H1 (cell line): Measurements from ENCODE around the gene COL1A1. TPM values are rescaled to one million over a fixed set of nuclear protein-coding genes. Genes with fewer than 3 reads are reported as not detected.

Experiments
- ATF2 ChIP-seq: IDR thresholded peaks from 2 replicates; pipeline ENCODE4 v1.6.1; 2012; ENCODE audit warnings: low read length, inconsistent platforms
- BCL11A ChIP-seq, 2 experiments: IDR thresholded peaks; one replicate each; pipeline ENCODE4 v1.6.1; 2011; ENCODE audit warnings: low read depth in 2 of 2, low read length in 2 of 2, mild to moderate bottlenecking in 2 of 2
- BRCA1 ChIP-seq: IDR thresholded peaks from 2 replicates; pipeline ENCODE4 v1.6.1; 2012; ENCODE audit warnings: low read depth, low read length, improper control_type of control experiment
- CBX8 ChIP-seq: fragments of 300-800, 300-1000 bp; sonication (generic); IDR thresholded peaks from 2 replicates; pipeline ENCODE4 v1.7.1; 2016; ENCODE audit warnings: low read depth, low read length, borderline replicate concordance
- CEBPB ChIP-seq: IDR thresholded peaks from 2 replicates; pipeline ENCODE4 v1.6.1; 2012; ENCODE audit warnings: low read depth, low read length
- CHD1 ChIP-seq: IDR thresholded peaks from 2 replicates; pipeline ENCODE4 v1.6.1; 2012; ENCODE audit warnings: low read depth, low read length, improper control_type of control experiment
- CREB1 ChIP-seq: IDR thresholded peaks from 2 replicates; pipeline ENCODE4 v1.6.1; 2012; ENCODE audit warnings: inconsistent platforms
- EGR1 ChIP-seq: IDR thresholded peaks from 2 replicates; pipeline ENCODE4 v1.6.1; 2011; ENCODE audit warnings: low read depth, low read length, borderline replicate concordance
- JUND ChIP-seq: IDR thresholded peaks from 2 replicates; pipeline ENCODE4 v1.6.1; 2011; ENCODE audit warnings: mild to moderate bottlenecking, improper control_type of control experiment, low read length
- KDM5A ChIP-seq: fragments of 200-600 bp; IDR thresholded peaks from 2 replicates; pipeline ENCODE4 v1.7.1; 2012; ENCODE audit warnings: mild to moderate bottlenecking, low read length, inconsistent platforms, mixed read lengths
- MAFK ChIP-seq: IDR thresholded peaks from 2 replicates; pipeline ENCODE4 v1.6.1; 2012; ENCODE audit warnings: low read depth, mild to moderate bottlenecking, improper control_type of control experiment, low read length
- MAX ChIP-seq: IDR thresholded peaks from 2 replicates; pipeline ENCODE4 v1.6.1; 2012; ENCODE audit warnings: inconsistent platforms
- PHF8 ChIP-seq: fragments of 200-600 bp; sonication (generic); conservative IDR thresholded peaks from 2 replicates; pipeline ENCODE4 v1.7.1; 2012; ENCODE audit warnings: low read depth, mild to moderate bottlenecking, inconsistent platforms, low read length, moderate library complexity
- POLR2AphosphoS5 ChIP-seq: IDR thresholded peaks from 2 replicates; pipeline ENCODE4 v1.6.1; 2011; ENCODE audit warnings: low read depth, low read length
- RAD21 ChIP-seq, 2 experiments: IDR thresholded peaks in 1 of 2; conservative IDR thresholded peaks in 1 of 2; 2 replicates each; pipeline ENCODE4 v1.6.1; 2011; ENCODE audit warnings: low read depth in 2 of 2, low read length in 2 of 2, improper control_type of control experiment in 1 of 2, inconsistent platforms in 1 of 2, mild to moderate bottlenecking in 1 of 2, moderate library complexity in 1 of 2
- SAP30 ChIP-seq: fragments of 300-600 bp; sonication (generic); IDR thresholded peaks from 2 replicates; pipeline ENCODE4 v1.7.1; 2012; ENCODE audit warnings: low read length, moderate library complexity, mild to moderate bottlenecking, inconsistent platforms; ENCODE audit not compliant: insufficient read depth, insufficient replicate concordance
- SP2 ChIP-seq: IDR thresholded peaks from 2 replicates; pipeline ENCODE4 v1.6.1; 2012; ENCODE audit warnings: mild to moderate bottlenecking, low read length, inconsistent platforms
- SUZ12 ChIP-seq: fragments of 200-600 bp; sonication (generic); IDR thresholded peaks from 2 replicates; pipeline ENCODE4 v1.6.1; 2012; ENCODE audit warnings: mild to moderate bottlenecking, inconsistent platforms, low read length, moderate library complexity, mixed read lengths
- TAF1 ChIP-seq: IDR thresholded peaks from 2 replicates; pipeline ENCODE4 v1.6.1; 2011; ENCODE audit warnings: mild to moderate bottlenecking, low read depth, low read length
- TBP ChIP-seq: IDR thresholded peaks from 2 replicates; pipeline ENCODE4 v1.6.1; 2011; ENCODE audit warnings: low read depth, low read length, improper control_type of control experiment
- USF2 ChIP-seq: IDR thresholded peaks from 2 replicates; pipeline ENCODE4 v1.6.1; 2011; ENCODE audit warnings: low read length, improper control_type of control experiment
- polyA plus RNA-seq, 7 experiments: library from polyadenylated mRNA; depleted of rRNA in 3 of 7; stranded (reverse) in 5 of 7; unstranded in 2 of 7; fragments of >200 nt in 5 of 7; fragments of 200-250 nt in 2 of 7; gene quantifications; 1 replicate in 5 of 7; 2 replicates in 1 of 7; 4 replicates in 1 of 7; pipeline versions ENCODE4 v1.2.1 to v1.2.3, GENCODE V29; 2011 to 2013; ENCODE audit warnings: missing spikeins in 2 of 7, mixed read lengths in 2 of 7
- total RNA-seq: library from RNA; stranded (reverse); fragmentation: NEBNext Ultra II Directional; extraction: Animal tissue kit (Norgen Biotek cat#: 25700); gene quantifications from 2 replicates; pipeline ENCODE4 v1.2.1, GENCODE V29; 2021

COL1A1 gene
- total and polyA plus RNA-seq, 2 of the 8 experiments (the other 6 are each of a cell fraction or from before 2014, with no cell fraction given) = 14.1 to 80.4 TPM

GRCh38 chr17:50201276-50201854 lies at the start of gene COL1A1 (continued):
- TF ChIP-seq MAX (peak; percentile 38; the same call in 1 of the 2 replicates), POLR2AphosphoS5 (peak; percentile 68; the same call in 1 of the 2 replicates), KDM5A (no peak), RAD21 (IDR thresholded peaks at IDR 0.05 in 1 of 2, conservative IDR thresholded peaks at IDR 0.05 in 1 of 2; ENCODE audit: low read depth in 2 of 2, low read length in 2 of 2) (no peak), TBP (peak; percentile 87), CEBPB (no peak), PHF8 (peak; percentile 17; the same call in 1 of the 2 replicates), EGR1 (no peak), BCL11A (IDR thresholded peaks at IDR 0.05; ENCODE audit: low read depth in 2 of 2, low read length in 2 of 2) (no peak), JUND (no peak), USF2 (no peak), SUZ12 (peak; percentile 54; the same call in 1 of the 2 replicates), SAP30 (peak; percentile 15), MAFK (no peak), CBX8 (no peak), SP2 (no peak), BRCA1 (no peak), ATF2 (no peak), CHD1 (no peak), CREB1 (no peak), TAF1 (peak; percentile 67)
